HepG2 (cell line): ENCODE results near the gene LBX2.

Experiments used
- EZH2 ChIP-seq: conservative IDR thresholded peaks from 2 replicates; pipeline ENCODE4 v1.6.1; 2012; ENCODE audit warnings: mild to moderate bottlenecking, low read depth, low read length, moderate library complexity
- NFE2L1 ChIP-seq: sonication (generic); formaldehyde crosslinking; IDR thresholded peaks from 2 replicates; pipeline ENCODE4 v1.4.0; 2020; ENCODE audit warnings: missing genetic modification reagents, mild to moderate bottlenecking, borderline replicate concordance
- TF ChIP-seq, protein P1 (sequence below): sonication (generic); formaldehyde crosslinking; IDR thresholded peaks from 2 replicates; pipeline ENCODE4 v1.5.0; 2020; ENCODE audit warnings: mild to moderate bottlenecking, missing genetic modification reagents, moderate library complexity
- TF ChIP-seq, protein P2 (sequence below), 2 experiments: sonication (generic) in 1 of 2; formaldehyde crosslinking in 1 of 2; IDR thresholded peaks; 2 replicates each; pipeline versions ENCODE4 v1.4.0 to v1.6.1; 2018 to 2020; ENCODE audit warnings: missing genetic modification reagents in 2 of 2, borderline replicate concordance in 1 of 2, low read depth in 1 of 2, mild to moderate bottlenecking in 1 of 2, missing biosample characterization in 1 of 2
- TF ChIP-seq, protein P3 (sequence below): sonication (generic); formaldehyde crosslinking; IDR thresholded peaks from 2 replicates; pipeline ENCODE4 v1.8.0; 2022; ENCODE audit warnings: mild to moderate bottlenecking, missing genetic modification reagents, moderate library complexity

DNA sequence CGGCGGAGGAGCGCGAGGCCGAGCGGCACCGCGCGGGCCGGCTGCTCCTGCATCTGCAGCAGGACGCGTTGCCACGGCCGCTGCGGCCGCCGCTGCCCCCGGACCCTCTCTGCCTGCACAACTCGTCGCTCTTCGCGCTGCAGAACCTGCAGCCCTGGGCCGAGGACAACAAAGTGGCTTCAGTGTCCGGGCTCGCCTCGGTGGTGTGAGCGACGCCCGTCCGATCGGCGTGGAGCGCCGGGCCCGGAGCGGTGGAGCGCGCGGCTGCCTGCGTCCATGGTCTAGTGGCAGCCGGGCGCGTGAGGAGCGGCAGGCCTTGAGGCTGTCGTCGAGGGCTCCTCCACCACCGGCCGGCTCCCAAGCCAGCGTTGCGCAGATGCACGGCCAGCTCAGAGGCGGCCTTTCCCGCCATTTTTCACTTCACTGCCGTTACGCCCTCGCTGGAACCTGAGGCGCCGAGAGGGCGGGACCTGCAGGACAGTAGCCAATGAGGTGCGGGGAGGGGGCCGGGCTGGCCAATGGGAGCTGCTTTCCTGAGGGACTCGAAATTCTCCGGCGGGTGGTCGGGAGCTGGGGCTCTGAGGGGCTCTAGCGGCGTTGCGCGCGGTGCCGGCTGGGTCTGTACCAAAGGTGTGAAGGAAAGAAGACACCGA, 16.7 kb upstream of the LBX2 start:
- TF ChIP-seq, protein P1, sequence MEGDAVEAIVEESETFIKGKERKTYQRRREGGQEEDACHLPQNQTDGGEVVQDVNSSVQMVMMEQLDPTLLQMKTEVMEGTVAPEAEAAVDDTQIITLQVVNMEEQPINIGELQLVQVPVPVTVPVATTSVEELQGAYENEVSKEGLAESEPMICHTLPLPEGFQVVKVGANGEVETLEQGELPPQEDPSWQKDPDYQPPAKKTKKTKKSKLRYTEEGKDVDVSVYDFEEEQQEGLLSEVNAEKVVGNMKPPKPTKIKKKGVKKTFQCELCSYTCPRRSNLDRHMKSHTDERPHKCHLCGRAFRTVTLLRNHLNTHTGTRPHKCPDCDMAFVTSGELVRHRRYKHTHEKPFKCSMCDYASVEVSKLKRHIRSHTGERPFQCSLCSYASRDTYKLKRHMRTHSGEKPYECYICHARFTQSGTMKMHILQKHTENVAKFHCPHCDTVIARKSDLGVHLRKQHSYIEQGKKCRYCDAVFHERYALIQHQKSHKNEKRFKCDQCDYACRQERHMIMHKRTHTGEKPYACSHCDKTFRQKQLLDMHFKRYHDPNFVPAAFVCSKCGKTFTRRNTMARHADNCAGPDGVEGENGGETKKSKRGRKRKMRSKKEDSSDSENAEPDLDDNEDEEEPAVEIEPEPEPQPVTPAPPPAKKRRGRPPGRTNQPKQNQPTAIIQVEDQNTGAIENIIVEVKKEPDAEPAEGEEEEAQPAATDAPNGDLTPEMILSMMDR = no peak
- TF ChIP-seq EZH2 (no peak), NFE2L1 (CRISPR knock-in tag) (no peak)
- TF ChIP-seq, protein P2, sequence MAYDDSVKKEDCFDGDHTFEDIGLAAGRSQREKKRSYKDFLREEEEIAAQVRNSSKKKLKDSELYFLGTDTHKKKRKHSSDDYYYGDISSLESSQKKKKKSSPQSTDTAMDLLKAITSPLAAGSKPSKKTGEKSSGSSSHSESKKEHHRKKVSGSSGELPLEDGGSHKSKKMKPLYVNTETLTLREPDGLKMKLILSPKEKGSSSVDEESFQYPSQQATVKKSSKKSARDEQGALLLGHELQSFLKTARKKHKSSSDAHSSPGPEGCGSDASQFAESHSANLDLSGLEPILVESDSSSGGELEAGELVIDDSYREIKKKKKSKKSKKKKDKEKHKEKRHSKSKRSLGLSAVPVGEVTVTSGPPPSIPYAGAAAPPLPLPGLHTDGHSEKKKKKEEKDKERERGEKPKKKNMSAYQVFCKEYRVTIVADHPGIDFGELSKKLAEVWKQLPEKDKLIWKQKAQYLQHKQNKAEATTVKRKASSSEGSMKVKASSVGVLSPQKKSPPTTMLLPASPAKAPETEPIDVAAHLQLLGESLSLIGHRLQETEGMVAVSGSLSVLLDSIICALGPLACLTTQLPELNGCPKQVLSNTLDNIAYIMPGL (CRISPR knock-in tag; IDR thresholded peaks at IDR 0.05; ENCODE audit: borderline replicate concordance in 1 of 2, low read depth in 1 of 2) = no peak
- TF ChIP-seq, protein P3, sequence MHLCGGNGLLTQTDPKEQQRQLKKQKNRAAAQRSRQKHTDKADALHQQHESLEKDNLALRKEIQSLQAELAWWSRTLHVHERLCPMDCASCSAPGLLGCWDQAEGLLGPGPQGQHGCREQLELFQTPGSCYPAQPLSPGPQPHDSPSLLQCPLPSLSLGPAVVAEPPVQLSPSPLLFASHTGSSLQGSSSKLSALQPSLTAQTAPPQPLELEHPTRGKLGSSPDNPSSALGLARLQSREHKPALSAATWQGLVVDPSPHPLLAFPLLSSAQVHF (CRISPR knock-in tag) = no peak
